Endothelial cell (in vitro differentiated cells): ENCODE measurements around the gene CDCA3. TPM values are rescaled to one million over a fixed set of nuclear protein-coding genes. Genes with fewer than 3 reads are reported as not detected.
A peak's percentile ranks its signal among the peaks of the same experiment; 100 is the strongest.
"Not testable (repeated sequence)": the region's sequence is repeated elsewhere in the genome, so short reads cannot be mapped to it uniquely, and the experiment has no call there.

Experiments
- DNase-seq: peaks from one replicate; pipeline ENCODE4 v3.0.0; 2021; ENCODE audit warnings: low spot score
- H3K27ac Mint-ChIP-seq: one replicate; pipeline ENCODE4 v1.8.0; 2021; ENCODE audit warnings: mixed read lengths, inconsistent platforms; ENCODE audit not compliant: unreplicated experiment
- H3K27me3 Mint-ChIP-seq: one replicate; pipeline ENCODE4 v1.8.0; 2021; ENCODE audit warnings: mild to moderate bottlenecking, moderate library complexity, mixed read lengths, inconsistent platforms; ENCODE audit not compliant: unreplicated experiment
- H3K36me3 Mint-ChIP-seq: one replicate; pipeline ENCODE4 v1.8.0; 2021; ENCODE audit warnings: mild to moderate bottlenecking, low read depth, mixed read lengths, inconsistent platforms; ENCODE audit not compliant: unreplicated experiment
- H3K4me1 Mint-ChIP-seq: one replicate; pipeline ENCODE4 v1.8.0; 2021; ENCODE audit warnings: mild to moderate bottlenecking, mixed read lengths, inconsistent platforms; ENCODE audit not compliant: unreplicated experiment
- H3K4me3 Mint-ChIP-seq: one replicate; pipeline ENCODE4 v1.8.0; 2021; ENCODE audit warnings: mild to moderate bottlenecking, mixed read lengths, inconsistent platforms; ENCODE audit not compliant: unreplicated experiment
- H3K9me3 Mint-ChIP-seq: one replicate; pipeline ENCODE4 v1.8.0; 2021; ENCODE audit warnings: mixed read lengths, inconsistent platforms; ENCODE audit not compliant: unreplicated experiment
- CTCF ChIP-seq: fragments of 200-600 bp; sonication (generic); IDR thresholded peaks from one replicate; pipeline ENCODE4 v1.5.0; 2021; ENCODE audit warnings: antibody characterized with exemption; ENCODE audit not compliant: unreplicated experiment
- total RNA-seq: library from RNA; stranded (reverse); fragmentation: NEBNext Ultra II Directional; extraction: Animal tissue kit (Norgen Biotek cat#: 25700); gene quantifications from one replicate; pipeline ENCODE4 v1.2.1, GENCODE V29; 2021; ENCODE audit not compliant: unreplicated experiment

Gene CDCA3
- total RNA-seq, 1 donor from 2014 or later = 6.2 TPM

GRCh38 chr12:6883252-6883651 is 32.2 kb upstream of the CDCA3 start:
- no peak overlapping the region for H3K4me3 Mint-ChIP-seq
- no peaks in the 10 kb centered on the region for H3K9me3 Mint-ChIP-seq
- no peak for DNase-seq
- H3K27ac Mint-ChIP-seq = no peak overlapping the region
- peaks cover 3% of the 10 kb centered on the region for H3K27me3 Mint-ChIP-seq
- peaks cover 2% of the 10 kb centered on the region for H3K4me1 Mint-ChIP-seq
- H3K36me3 Mint-ChIP-seq = no peaks in the 10 kb centered on the region
- no peak for TF ChIP-seq CTCF

- H3K27me3 Mint-ChIP-seq, H3K27ac Mint-ChIP-seq, H3K4me3 Mint-ChIP-seq, H3K36me3 Mint-ChIP-seq, DNase-seq, H3K9me3 Mint-ChIP-seq, H3K4me1 Mint-ChIP-seq: not testable (repeated sequence)
These were observed 28.7 kb upstream of the CDCA3 start for GRCh38 chr12:6879824-6880223.

GRCh38 chr12:6874015-6874368 is 22.9 kb upstream of the CDCA3 start:
- peaks cover 26% of the 10 kb centered on the region for H3K36me3 Mint-ChIP-seq
- H3K27me3 Mint-ChIP-seq = peaks cover 11% of the 10 kb centered on the region
- peaks cover 20% of the 10 kb centered on the region for H3K4me1 Mint-ChIP-seq
- DNase-seq, H3K9me3 Mint-ChIP-seq: not testable (repeated sequence)
- peak overlapping the region; percentile 90 for H3K4me3 Mint-ChIP-seq
- peak overlapping the region; percentile 48 for H3K27ac Mint-ChIP-seq

- peak within 1 kb of the TSS; percentile 94 for H3K4me3 Mint-ChIP-seq
- H3K36me3 Mint-ChIP-seq = peaks cover 31% of the 10 kb centered on the region
- no peak for TF ChIP-seq CTCF
- H3K4me1 Mint-ChIP-seq = peaks cover 26% of the 10 kb centered on the region
- peaks cover 11% of the 10 kb centered on the region for H3K27me3 Mint-ChIP-seq
- no peaks in the 10 kb centered on the region for H3K9me3 Mint-ChIP-seq
- peak within 1 kb of the TSS; percentile 48 for H3K27ac Mint-ChIP-seq
- DNase-seq = peak; percentile 100
These were observed 22.3 kb upstream of the CDCA3 start, which contains the start of gene SPSB2 for GRCh38 chr12:6873094-6874014. Gene SPSB2 (minus strand): TSS chr12:6873303. CDS start chr12:6872901, 402 bp downstream.

GRCh38 chr12:6872073-6873048 is 21.3 kb upstream of the CDCA3 start:
- peaks cover 30% of the 10 kb centered on the region for H3K4me1 Mint-ChIP-seq
- peak; percentile 78 for TF ChIP-seq CTCF
- peak overlapping the region; percentile 94 for H3K4me3 Mint-ChIP-seq
- peak; percentile 95 for DNase-seq
- H3K9me3 Mint-ChIP-seq = no peaks in the 10 kb centered on the region
- H3K27me3 Mint-ChIP-seq = peaks cover 15% of the 10 kb centered on the region
- H3K27ac Mint-ChIP-seq = peak overlapping the region; percentile 24
- peaks cover 31% of the 10 kb centered on the region for H3K36me3 Mint-ChIP-seq
